GM12865 (cell line): ENCODE results near the gene ADAMTS17.

Experiments
- DNase-seq: peaks from one replicate; pipeline ENCODE4 v3.0.0; 2010; ENCODE audit warnings: low read depth
- H3K4me3 ChIP-seq: 2 replicates; pipeline ENCODE4 v1.5.1; 2011; ENCODE audit warnings: mild to moderate bottlenecking, low read depth, low read length, control low read depth
- TF ChIP-seq, protein P1 (sequence below): IDR thresholded peaks from 2 replicates; pipeline ENCODE4 v1.5.1; 2011; ENCODE audit warnings: low read length, control low read depth, low read depth, inconsistent platforms; ENCODE audit not compliant: insufficient read depth; ENCODE audit errors: missing control alignments

The ADAMTS17 gene

DNA sequence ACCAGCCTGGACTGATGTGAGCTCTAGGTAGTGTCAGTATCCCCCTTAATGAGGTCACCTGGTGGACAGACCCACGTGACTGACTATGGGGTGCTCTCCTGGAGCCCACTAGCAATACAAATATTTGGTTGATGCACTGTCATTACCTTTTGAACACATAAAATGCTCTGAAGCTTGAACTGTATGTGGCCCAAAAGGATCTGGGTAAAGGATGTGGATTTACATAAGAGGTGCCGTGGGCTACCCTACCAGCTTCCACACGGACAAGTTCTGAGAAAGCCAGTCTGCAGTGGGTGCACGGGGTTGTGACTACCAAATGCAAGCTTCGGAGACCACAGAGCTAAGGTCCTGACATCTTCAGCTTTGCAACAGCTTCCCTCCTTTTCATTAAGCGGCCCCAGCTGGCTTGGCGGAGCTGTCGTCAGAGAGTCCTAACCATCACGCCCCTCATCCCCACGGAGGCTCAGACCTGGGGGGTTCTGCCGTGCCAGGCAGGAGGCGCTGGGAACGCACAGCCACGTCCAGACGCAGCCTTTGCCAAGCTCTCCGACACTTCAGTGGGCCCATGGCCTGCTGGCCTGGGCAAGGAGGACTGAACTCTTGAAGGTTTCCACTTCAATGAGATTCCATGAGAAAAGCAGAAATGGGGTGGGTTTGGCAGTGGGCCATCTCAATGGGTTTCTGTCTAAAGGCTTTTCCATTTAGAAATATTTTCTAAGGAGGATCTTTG is 228.3 kb downstream of the ADAMTS17 start:
- H3K4me3 ChIP-seq, result no peak overlapping the region
- TF ChIP-seq, protein P1, sequence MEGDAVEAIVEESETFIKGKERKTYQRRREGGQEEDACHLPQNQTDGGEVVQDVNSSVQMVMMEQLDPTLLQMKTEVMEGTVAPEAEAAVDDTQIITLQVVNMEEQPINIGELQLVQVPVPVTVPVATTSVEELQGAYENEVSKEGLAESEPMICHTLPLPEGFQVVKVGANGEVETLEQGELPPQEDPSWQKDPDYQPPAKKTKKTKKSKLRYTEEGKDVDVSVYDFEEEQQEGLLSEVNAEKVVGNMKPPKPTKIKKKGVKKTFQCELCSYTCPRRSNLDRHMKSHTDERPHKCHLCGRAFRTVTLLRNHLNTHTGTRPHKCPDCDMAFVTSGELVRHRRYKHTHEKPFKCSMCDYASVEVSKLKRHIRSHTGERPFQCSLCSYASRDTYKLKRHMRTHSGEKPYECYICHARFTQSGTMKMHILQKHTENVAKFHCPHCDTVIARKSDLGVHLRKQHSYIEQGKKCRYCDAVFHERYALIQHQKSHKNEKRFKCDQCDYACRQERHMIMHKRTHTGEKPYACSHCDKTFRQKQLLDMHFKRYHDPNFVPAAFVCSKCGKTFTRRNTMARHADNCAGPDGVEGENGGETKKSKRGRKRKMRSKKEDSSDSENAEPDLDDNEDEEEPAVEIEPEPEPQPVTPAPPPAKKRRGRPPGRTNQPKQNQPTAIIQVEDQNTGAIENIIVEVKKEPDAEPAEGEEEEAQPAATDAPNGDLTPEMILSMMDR, result no peak

DNA sequence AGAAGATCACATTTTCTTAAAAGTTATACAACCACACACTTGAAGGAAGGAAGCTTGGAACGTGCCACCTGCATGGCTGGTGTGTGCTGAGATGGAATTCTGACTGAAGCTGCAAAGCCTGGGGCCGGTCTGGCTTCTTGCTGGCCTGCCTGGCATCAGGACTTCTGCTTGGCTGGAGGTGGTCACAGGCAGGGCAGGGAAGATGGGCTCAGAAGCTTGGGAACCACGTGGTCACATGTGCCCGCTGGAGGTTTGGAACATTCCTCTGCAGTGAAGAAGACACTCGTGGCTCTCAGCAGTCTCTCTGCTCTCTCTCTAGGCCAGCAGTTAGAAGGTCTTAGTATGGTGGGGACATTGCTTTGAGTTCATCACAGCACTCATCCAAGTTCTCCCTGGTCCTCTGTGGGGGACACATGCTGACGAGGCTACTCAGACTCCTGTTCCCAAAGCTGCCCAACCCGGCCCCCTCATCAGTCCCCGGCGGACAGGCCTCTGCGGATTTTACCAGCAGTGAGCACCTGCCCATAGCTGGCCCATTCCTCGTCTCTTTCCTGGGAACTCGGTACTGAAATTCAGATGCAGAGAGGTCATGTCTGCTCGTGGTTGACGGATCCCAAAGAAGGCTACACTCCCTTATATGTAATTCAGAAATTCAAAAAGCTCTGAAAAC is 229.0 kb downstream of the ADAMTS17 start:
- DNase-seq, result no peak
- TF ChIP-seq, protein P1, result no peak
- H3K4me3 ChIP-seq, result no peak overlapping the region

More for the DNA sequence above, 228.3 kb downstream of the ADAMTS17 start:
- no peak for DNase-seq

DNA sequence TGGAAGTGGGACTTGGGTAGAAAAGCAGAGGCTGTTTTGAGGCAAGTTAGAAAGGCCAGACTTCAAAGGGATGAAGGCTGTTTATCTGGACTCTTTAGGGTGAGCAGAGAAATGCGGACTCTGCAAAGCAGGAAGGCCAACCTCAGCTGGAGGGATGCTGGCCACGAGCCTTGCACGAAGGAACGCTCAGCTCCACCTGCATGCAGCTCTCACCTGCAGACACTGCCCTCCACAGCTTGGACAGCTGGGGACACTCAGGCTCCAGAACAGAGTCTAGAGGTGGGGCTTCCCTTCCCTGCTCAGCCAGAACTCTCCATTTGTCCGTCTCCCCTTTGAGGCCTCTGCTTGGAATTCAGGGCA is 229.7 kb downstream of the ADAMTS17 start:
- TF ChIP-seq, protein P1, result no peak
- no peak overlapping the region for H3K4me3 ChIP-seq
- DNase-seq, result no peak

DNA sequence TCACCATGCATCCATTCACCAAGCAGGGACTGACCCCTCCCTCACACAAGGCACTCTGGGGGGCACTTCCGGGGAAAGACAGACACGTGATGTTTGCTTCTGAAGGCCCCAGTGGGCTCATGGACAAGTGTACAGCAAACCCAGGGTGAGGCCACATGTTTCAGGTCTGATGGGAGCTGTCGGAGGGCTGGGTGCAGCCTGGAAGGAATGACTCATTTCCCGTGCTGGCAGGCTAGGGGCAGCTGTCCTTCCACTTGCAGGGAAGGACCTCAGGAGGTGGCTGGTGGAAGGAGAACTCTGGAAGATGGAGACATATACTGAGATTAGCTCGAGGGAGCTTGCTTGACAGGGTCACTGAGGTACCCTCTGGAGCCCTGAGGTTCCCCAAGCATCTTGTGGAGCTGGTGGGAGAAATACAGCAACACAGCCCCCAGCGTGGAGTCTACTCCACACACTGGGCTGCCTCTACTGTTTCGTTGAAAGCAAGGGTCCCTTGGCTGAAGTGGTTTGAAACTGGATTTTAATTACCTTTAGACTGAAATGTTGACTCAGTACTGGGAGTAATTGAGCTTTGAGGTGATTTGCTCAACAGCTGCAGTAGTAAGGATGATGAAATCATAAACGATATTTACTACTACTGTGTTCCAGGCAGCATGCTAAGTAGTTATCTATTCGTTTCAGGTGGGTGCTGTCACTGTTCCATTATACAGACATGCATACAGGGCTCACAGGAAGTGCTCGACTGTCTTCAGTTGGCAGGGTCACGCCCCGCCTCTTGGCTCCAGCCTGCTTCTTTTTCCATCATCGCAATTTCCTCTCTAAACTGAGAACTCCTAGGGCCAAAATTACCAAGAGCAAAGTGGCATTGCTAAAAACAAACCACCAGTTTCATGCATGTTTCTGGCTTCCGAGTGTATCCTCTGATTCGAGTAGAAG is 230.4 kb downstream of the ADAMTS17 start:
- DNase-seq, result no peak
- TF ChIP-seq, protein P1, result no peak
- H3K4me3 ChIP-seq, result no peak overlapping the region

DNA sequence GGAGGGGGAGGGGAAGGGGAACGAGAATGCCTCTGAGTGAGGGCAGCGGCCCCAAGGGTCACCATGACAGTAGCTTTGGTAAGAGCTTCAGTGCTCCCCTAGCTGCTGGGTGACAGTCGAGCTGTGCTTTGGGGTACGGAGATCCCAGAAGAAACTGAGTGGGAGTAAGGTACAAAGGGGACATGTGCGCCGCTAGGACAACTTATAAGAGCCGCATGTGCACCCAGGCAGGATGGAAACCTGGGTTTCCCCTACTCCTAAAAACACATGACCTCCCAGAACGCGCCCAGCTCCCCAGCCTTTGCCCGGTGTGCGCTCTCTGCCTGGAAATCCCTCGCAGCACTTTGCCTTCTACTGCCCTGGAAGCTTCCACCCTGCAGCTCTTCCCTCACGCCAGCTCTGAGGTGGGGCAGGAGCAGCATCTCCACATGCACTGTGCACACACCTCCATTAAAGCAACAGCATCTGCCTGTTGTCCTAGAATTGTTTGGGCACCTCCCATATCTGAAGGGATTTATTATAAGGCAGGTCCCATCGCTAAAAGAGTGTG is 232.2 kb downstream of the ADAMTS17 start:
- no peak for DNase-seq
- TF ChIP-seq, protein P1, result no peak
- H3K4me3 ChIP-seq, result no peak overlapping the region

DNA sequence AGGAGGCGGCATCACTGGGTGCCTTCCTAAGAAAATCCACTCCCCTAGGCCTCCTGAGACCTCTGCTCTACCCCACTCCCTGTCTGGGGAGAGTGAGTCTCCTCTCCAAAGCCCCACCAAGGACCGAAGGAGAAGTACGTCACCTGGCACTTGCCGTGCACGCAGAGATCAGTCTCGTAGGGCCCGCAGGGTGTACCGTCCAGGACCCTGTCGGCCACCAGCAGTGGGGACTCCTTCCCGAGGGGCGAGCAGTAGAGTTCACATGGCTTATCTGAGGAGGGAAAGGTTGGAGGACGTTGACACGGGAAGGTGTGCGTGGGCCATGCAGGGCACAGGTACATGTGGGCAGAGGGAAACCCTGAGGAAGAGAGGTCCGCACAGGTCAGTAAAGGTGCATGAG is 232.9 kb downstream of the ADAMTS17 start:
- no peak overlapping the region for H3K4me3 ChIP-seq
- no peak for DNase-seq
- TF ChIP-seq, protein P1, result no peak
